LNCaP clone FGC (cell line): ENCODE results near the gene TAX1BP1.

Experiments used
- DNase-seq: peaks from one replicate; pipeline ENCODE4 v3.0.0-alpha.2; 2011; ENCODE audit warnings: low read depth
- H3K4me3 ChIP-seq: 2 replicates; pipeline ENCODE4 v1.5.1; 2011; ENCODE audit warnings: mild to moderate bottlenecking, low read depth, low read length, control low read depth
- CTCF ChIP-seq: IDR thresholded peaks from 2 replicates; pipeline ENCODE4 v1.5.1; 2012; ENCODE audit warnings: mild to moderate bottlenecking; ENCODE audit not compliant: control insufficient read depth, insufficient read depth; ENCODE audit errors: extremely low read depth

The TAX1BP1 gene

GRCh38 chr7:27739909-27740448, at the start of gene TAX1BP1:
TAX1BP1 (plus strand) TSS chr7:27740162; CDS start chr7:27748525, 8,363 bp downstream.
- DNase-seq: peak; percentile 70
- peak within 1 kb of the TSS; percentile 74 for H3K4me3 ChIP-seq
- TF ChIP-seq CTCF: no peak

- no peak for TF ChIP-seq CTCF
- H3K4me3 ChIP-seq: no peak overlapping the region
- no peak for DNase-seq
Observed at GRCh38 chr7:27690649-27691048, 49.3 kb upstream of the TAX1BP1 start.

GRCh38 chr7:27693794-27694193, 46.2 kb upstream of the TAX1BP1 start:
- H3K4me3 ChIP-seq: no peak overlapping the region
- no peak for DNase-seq
- TF ChIP-seq CTCF: no peak

GRCh38 chr7:27695096-27695495, 44.9 kb upstream of the TAX1BP1 start:
- TF ChIP-seq CTCF: no peak
- no peak for DNase-seq
- no peak overlapping the region for H3K4me3 ChIP-seq

DNA sequence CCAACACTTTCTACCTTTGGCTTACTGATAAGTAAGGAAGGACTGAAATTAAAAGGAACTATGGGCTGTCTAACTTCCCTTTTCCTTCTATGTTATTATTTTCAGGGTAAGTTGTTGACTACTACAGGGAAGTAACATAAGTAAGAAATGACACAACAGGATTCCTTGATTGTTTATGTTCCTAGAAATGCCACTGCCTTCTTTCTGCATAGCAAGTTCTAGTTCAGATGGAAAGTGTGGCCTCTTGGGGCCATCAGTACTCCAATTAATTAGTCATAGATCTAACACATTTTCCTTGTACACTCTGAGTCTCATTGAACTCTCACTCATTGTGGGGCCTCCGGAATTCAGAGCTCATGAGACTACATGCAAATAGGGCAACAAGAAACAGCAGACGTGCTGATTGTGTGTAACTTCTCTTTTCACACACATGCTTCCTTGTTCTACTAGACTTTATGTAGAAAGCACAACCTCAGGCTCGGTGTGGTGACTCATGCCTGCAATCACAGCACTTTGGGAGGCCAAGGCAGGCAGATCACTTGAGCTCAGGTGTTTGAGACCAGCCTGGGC, 42.0 kb upstream of the TAX1BP1 start:
- DNase-seq: no peak
- TF ChIP-seq CTCF: no peak
- H3K4me3 ChIP-seq: no peak overlapping the region

DNA sequence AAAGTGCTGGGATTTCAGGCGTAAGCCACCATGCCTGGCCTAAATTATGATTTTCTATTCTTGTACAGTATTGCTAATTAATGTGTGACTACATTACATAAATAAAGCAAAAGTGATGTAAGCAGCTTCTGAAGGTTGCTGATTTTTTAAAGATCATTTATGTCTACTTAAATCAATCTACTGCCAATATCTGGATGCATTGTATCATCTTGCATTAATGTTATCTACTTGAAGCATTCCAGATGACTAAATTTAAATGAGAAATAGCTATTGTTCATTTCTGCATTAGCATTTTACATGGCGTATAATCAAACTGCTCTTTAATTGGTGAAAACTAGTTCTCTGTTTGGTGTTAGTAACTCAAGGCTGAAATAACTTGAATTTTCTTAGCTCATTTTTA, 40.2 kb upstream of the TAX1BP1 start:
- no peak for DNase-seq
- TF ChIP-seq CTCF: no peak
- H3K4me3 ChIP-seq: no peak overlapping the region

DNA sequence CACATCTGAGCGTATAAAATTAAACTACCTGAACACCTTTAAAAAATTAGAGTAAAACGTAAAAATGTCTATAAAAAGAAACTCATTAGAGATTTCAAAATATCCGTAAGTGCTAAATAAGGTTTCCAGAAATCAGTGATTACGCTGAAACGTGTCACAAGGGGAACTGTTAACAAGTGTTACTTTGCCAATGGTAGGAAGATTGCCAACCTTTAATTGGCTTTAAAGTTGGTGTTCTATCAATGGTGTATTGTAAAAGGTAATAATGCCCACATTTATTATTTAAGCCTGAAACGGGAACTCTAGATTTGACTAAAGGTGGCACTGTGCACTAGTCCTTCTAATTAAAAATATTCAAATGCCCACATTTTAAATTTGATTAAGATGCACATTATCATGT, 39.5 kb upstream of the TAX1BP1 start:
- TF ChIP-seq CTCF: no peak
- H3K4me3 ChIP-seq: no peak overlapping the region
- DNase-seq: no peak
